ENCODE data around the gene DYNC1LI1.

GRCh38 chr3:32601722-32602121 is 31.1 kb upstream of the DYNC1LI1 start:
- TF ChIP-seq CTCF (conservative IDR thresholded peaks at IDR 0.05) (no peak), EZH2 (IDR thresholded peaks at IDR 0.05; ENCODE audit: low read depth) (no peak)
